ENCODE measurements around the gene BABAM1. TPM values are rescaled to one million over a fixed set of nuclear protein-coding genes. Genes with fewer than 3 reads are reported as not detected.

BABAM1 gene
- total RNA-seq, 1 donor from 2014 or later = 45.8 TPM

- DNase-seq (ENCODE audit: low read depth) (no peak), FAIRE-seq (no peak)
- Histone ChIP-seq H3K36me3 (ENCODE audit: control insufficient read depth, insufficient read depth, low read length) (peaks cover 23% of the 10 kb centered on the region), H3K27me3 (ENCODE audit: control insufficient read depth, insufficient read depth, low read length) (no peaks in the 10 kb centered on the region), H3K4me3 (ENCODE audit: low read depth, low read length) (peak overlapping the region; percentile 51)
- no peak for TF ChIP-seq CTCF (IDR thresholded peaks at IDR 0.05; ENCODE audit: insufficient read depth, low read length, severe bottlenecking)
Measured at GRCh38 chr19:17235971-17236777, 31.1 kb upstream of the BABAM1 start.

- DNase-seq (ENCODE audit: low read depth) = no peak
- Histone ChIP-seq H3K4me3 (ENCODE audit: low read depth, low read length) (no peak overlapping the region), H3K36me3 (ENCODE audit: control insufficient read depth, insufficient read depth, low read length) (peaks cover 20% of the 10 kb centered on the region), H3K27me3 (ENCODE audit: control insufficient read depth, insufficient read depth, low read length) (no peaks in the 10 kb centered on the region)
- TF ChIP-seq CTCF (IDR thresholded peaks at IDR 0.05; ENCODE audit: insufficient read depth, low read length, severe bottlenecking) = no peak
- no peak for FAIRE-seq
Measured at GRCh38 chr19:17236811-17237543, 30.3 kb upstream of the BABAM1 start.

- H3K4me3 ChIP-seq (ENCODE audit: low read depth, low read length) = no peak overlapping the region
- DNase-seq (ENCODE audit: low read depth) (no peak), FAIRE-seq (no peak)
- H3K27me3 ChIP-seq (ENCODE audit: control insufficient read depth, insufficient read depth, low read length) = no peaks in the 10 kb centered on the region
- TF ChIP-seq CTCF (IDR thresholded peaks at IDR 0.05; ENCODE audit: insufficient read depth, low read length, severe bottlenecking) = no peak
- H3K36me3 ChIP-seq (ENCODE audit: control insufficient read depth, insufficient read depth, low read length) = peaks cover 16% of the 10 kb centered on the region
Measured at GRCh38 chr19:17237747-17238706, 29.2 kb upstream of the BABAM1 start.

- no peak for FAIRE-seq
- Histone ChIP-seq H3K4me3 (ENCODE audit: low read depth, low read length) (no peak overlapping the region), H3K36me3 (ENCODE audit: control insufficient read depth, insufficient read depth, low read length) (peaks cover 11% of the 10 kb centered on the region), H3K27me3 (ENCODE audit: control insufficient read depth, insufficient read depth, low read length) (no peaks in the 10 kb centered on the region)
- DNase-seq (ENCODE audit: low read depth) = no peak
- TF ChIP-seq CTCF (IDR thresholded peaks at IDR 0.05; ENCODE audit: insufficient read depth, low read length, severe bottlenecking) = no peak
Measured at GRCh38 chr19:17240062-17240752, 27.0 kb upstream of the BABAM1 start.

- DNase-seq (ENCODE audit: low read depth) = no peak
- Histone ChIP-seq H3K36me3 (ENCODE audit: control insufficient read depth, insufficient read depth, low read length) (peaks cover 11% of the 10 kb centered on the region), H3K4me3 (ENCODE audit: low read depth, low read length) (no peak overlapping the region), H3K27me3 (ENCODE audit: control insufficient read depth, insufficient read depth, low read length) (no peaks in the 10 kb centered on the region)
- TF ChIP-seq CTCF (IDR thresholded peaks at IDR 0.05; ENCODE audit: insufficient read depth, low read length, severe bottlenecking) = no peak
- no peak for FAIRE-seq
Measured at GRCh38 chr19:17240826-17241399, 26.3 kb upstream of the BABAM1 start.

All from bronchial epithelial cell (primary cell).